ENCODE results near the gene IMPDH1.

IMPDH1 gene

DNA sequence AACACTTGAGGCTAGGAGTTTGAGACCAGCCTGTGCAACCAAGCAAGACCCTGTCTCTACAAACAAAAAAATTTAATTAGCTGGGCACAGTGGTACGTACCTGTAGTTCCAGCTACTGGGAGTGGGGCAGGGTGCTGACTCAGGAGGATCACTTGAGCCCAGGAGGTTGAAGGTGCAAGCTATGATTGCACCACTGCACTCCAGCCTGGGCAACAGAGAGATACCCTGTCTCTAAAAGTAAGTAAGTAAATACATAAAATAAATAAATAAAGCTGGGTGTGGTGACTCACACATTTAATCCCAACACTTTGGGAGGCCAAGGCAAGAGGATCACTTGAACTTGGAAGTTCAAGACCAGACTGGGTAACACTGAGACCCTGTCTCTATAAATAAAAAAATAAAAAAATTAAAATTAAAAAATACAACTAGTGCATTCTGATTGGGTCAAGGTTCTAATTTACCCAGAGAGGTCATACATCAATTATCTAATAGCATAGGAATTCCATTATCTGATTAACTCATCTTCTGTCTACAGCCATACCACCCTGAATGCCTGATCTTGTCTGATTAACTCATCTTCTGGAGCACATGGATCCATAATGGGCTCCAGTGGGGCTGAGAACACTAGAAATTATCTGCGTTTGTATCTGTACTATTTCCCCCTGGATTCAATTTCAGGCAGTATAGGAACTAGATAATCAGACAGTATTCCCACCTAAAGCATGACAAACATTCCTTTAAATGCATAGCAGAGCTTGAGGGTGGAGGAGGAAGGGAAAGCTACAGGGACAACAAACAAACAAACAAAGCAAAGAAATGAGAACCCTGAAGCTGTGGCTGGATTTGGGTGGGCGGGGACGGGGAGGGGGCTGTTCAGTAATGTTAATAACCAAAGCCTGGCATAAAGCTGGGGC, 24.9 kb upstream of the IMPDH1 start:
- no peak for FAIRE-seq

GRCh38 chr7:128431754-128432153, 22.0 kb upstream of the IMPDH1 start:
- FAIRE-seq, result no peak

- FAIRE-seq, result no peak
Observed at GRCh38 chr7:128431221-128431620, 21.4 kb upstream of the IMPDH1 start.

DNA sequence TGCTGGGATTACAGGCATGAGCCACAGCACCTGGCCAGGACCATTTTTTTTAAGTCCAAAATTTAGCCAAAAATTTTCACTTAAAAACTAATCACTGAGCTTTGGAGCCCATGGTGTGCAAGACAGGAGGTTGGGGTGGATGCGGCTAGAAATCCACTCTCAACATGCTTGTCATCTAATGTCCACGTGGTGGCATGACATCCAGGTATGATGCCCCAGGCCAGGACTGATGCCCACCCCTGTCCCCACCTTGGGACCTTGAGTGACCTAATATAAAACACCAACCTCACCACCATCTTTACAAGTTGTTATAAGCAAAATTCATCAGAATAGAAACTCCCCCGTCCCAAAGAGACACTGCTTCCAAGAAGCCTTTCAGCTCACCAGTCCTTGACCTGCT, 20.4 kb upstream of the IMPDH1 start:
- FAIRE-seq, result no peak

DNA sequence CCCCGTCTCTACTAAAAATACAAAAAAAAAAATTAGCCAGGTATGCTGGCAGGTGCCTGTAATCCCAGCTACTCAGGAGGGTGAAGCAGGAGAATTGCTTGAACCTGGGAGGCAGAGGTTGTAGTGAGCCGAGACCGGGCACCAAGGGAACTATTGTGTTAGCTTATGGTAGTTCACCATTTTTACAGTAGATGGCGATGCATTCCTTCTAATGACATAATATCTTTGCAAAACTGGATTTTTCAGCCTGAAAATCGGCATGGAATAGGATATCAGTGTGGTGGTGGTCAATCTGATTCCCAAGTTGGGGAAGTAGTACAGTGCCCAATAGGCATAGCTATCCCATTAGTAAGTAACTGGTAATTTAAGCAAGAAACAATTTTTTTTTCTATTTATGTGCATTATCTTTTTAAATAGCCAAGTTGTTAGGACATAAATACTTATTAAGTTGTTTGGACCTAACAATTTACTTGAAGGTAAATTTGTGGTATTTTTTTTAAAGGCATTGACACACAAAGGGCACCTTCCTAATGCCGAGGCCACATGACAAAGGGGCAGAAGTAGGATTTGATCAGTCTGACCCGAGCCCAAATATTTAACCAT, 17.6 kb upstream of the IMPDH1 start:
- peak; percentile 3 for FAIRE-seq

DNA sequence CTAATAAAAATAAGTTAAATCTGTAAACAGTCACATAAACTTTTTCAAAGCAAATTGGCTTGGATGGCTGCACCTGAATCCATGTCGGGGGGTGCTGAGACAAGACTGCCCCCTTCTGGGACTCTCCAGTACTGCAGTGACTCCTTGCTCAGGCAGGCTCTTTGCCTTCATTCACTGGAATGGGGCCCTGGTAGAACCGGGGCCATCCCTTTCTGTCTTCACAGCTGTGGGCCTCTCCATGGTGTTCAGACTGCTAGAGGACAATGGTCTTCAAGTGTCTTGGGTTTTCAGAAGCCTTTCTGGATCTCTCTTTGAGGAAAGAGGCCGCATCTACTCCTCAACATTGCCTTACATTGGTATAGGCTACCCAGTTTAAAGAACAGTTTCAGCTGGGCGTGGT, 16.1 kb upstream of the IMPDH1 start:
- no peak for FAIRE-seq

DNA sequence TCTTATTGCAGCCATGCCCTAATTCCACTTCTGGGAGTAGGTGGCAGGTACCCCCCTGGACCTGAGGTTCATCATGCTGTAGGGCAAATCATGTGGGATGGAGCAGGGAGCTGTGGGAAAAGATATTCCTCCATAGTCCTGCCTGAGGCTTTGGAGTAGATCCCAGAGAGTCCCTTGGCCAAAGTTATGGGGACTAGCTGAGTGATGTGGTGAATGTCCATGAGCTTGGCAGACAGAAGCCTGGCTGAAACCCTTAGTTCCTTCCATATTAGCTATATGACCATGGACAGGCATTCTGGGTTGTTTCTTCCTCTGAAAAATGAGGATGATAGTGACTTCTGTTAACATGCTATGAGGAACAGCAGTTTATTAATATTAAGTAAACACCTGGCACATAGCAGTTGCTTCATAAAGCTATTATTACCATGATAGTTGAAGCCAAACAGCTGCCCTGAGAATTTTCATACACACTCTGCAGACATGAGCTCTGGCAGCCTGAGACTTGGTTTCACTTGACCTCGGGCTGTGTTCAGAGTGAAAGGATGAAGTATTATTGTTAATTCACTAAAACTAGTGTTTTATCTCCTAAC, 15.0 kb upstream of the IMPDH1 start:
- FAIRE-seq, result no peak

DNA sequence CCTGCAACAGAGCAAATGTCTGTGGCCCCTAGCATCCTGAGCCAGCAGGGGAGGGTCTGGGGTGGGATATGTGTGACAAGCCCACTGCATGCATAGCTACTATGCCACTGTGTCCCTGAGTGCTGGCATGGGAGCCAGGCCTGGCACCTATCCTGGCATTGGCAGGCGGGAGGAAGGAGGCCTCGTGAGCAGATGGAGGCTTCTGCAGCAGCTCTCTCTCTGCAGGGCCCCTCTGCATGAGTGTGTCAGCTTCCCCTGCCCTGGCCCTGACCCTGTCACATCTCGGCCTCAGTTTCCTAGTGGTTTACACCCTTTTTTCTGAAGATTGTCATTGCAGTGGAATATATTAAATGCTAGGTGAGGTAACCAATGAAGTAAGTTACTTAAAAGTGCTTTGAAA, 13.1 kb upstream of the IMPDH1 start:
- FAIRE-seq, result no peak

- FAIRE-seq, result no peak
Observed at GRCh38 chr7:128422037-128422436, 12.3 kb upstream of the IMPDH1 start.

- FAIRE-seq, result no peak
Observed at GRCh38 chr7:128421384-128421783, 11.6 kb upstream of the IMPDH1 start.

GRCh38 chr7:128420773-128421172, 11.0 kb upstream of the IMPDH1 start:
- FAIRE-seq, result no peak

DNA sequence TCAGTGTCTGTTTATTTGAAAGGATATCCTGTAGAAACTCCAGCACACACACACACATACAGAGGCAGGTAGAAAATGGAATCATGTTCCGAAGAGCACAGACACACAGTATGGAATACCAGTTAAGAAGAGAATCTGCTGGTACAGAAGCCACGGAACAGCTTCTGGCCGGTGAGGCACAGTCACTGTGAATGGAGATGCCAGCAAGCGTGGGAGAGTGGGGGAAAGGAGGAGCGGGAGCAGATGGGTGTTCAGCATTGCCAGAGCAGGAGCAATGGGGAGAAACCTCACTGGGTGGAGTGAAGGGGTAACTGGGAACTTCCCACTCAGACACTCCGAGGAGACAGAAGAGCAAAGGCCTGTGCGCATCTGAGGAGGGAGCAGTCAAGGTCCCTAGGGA, 9.5 kb upstream of the IMPDH1 start:
- FAIRE-seq, result no peak

- FAIRE-seq, result no peak
Observed at GRCh38 chr7:128417071-128417470, 7.3 kb upstream of the IMPDH1 start.

DNA sequence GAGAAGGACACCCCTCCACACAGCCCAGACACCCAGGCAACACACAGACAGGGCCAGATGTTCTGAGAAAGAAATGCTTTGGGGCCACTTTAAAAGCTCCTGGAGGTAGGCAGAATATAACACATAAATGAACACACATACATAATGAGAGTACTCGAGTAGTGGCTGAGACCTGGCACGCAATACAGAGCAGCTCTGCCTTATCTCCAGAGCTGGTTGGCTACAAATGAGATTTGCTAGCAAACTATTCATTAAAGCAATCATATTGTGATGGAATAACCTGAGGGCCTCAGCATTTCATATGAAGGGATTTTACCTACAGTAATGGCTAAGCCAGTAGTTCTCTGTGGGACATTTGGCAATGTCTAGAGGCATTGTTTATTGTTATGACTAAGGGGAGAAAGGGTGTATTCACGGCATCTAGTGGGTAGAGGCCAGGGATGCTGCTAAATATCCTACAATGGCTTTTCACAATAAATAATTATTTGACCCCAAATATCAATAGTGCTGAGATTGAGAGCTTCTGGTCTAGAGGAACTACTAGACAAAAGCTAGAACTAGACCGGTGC, 5.5 kb upstream of the IMPDH1 start:
- no peak for FAIRE-seq

GRCh38 chr7:128410451-128410753, 620 bp upstream of the IMPDH1 start:
- no peak for FAIRE-seq

- no peak for FAIRE-seq
Observed at GRCh38 chr7:128408709-128409595, 830 bp downstream of the IMPDH1 start.

GRCh38 chr7:128407751-128408708, 1.8 kb downstream of the IMPDH1 start:
- no peak for FAIRE-seq

- FAIRE-seq, result no peak
Observed at GRCh38 chr7:128407233-128407589, 2.6 kb downstream of the IMPDH1 start.

DNA sequence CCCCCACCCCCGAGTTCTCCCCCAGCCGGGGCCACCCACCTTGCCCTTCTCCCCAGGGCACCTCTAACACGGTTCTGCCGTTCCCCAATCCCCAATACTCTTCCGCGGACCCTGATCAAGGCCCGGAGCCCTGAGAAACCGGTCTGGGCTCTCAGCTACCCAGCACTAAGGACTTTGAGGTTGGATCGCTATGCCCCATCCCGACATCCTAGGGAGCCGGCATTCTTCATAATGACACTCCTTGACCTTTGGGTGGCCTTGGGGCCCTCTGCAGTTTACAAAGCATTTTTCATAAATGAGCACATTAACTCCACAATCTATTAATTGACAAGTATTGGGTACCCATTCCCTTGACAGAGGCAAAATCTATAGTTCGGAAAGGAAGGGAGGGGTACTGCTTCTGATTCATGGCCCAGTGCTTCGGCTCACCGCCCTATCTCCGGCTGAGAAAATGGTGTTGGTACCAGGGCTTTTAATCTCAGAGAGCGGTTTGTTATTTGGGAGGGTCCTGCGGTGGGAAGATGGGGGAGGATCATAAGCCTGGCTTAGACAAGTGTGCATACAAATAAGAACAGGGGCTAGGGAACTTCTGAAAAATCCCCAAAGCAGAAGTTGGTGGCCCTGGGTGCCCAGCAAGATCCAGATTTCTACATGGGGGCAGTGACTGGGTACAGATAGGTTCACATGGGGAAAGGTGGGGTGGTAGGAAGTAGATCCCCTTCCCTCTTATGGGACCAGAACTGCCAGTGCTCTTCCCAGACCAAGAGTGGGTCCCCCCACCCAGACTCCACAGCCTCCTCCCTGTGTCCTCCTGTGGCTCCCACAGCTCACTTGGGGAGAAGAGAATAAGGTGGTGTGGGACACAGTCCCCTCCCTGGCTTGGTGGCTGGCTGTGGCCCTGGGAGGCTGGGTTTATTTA, 3.2 kb downstream of the IMPDH1 start:
- FAIRE-seq, result no peak

DNA sequence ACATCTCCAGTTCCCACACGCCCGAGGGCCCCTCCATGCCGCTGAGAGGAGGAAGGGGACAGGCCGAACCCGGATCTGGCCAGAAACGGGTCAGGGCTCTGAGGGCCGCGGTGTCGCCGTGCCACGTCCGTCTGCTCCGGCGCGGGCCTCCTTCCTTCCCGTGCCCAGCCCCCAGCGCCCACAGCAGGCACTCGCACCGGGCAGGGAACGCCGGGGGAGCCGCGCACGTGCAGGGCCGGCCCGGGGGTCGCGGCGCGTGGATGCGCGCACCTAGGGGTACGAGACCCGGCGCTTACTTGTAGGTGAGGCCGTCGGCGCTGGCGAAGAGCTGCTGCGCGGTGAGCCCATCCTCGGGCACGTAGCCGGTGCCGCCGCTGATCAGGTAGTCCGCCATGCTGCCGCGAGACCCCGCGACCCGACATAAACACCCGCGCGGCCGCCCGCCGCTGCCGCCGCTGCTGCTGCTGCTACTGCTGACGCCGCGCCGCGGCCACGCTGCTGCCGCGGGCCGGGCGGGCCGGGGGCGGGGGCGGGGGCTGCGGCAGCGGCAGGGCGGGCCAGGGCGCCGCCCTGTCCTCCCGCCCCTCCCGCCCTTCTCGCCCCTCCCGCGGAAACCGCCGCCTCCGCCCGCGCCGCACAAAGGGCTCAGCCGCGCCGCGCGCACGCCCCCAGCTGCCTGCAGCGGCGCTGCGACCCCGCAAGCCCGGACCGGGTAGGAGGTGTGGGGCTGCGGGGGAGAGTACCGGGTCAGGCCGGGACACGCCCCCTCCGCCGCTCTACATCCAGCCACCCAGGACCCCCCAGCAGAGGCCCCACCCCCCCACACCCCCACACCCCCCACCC, 4.1 kb downstream of the IMPDH1 start:
- no peak for FAIRE-seq
